Vagina (tissue), 2 donors: ENCODE data around the gene IGFBP2.

ENCODE experiments used
- POLR2A ChIP-seq, 2 donors: fragments of 450-650 bp; IDR thresholded peaks; one replicate each; pipeline ENCODE4 v1.6.1; 2017; ENCODE audit warnings: antibody characterized with exemption in 2 of 2, mild to moderate bottlenecking in 2 of 2, moderate library complexity in 2 of 2
- POLR2AphosphoS5 ChIP-seq, 2 donors: sonication (generic); formaldehyde crosslinking; IDR thresholded peaks; one replicate each; pipeline ENCODE4 v1.9.0; 2017; ENCODE audit warnings: antibody characterized with exemption in 2 of 2, mild to moderate bottlenecking in 2 of 2, low read depth in 1 of 2; ENCODE audit not compliant: insufficient read depth in 1 of 2
- TF ChIP-seq, protein P1 (sequence below), 3 experiments: fragments of 450-650 bp in 2 of 3; fragments of 200-600 bp in 1 of 3; sonication (generic) in 1 of 3; IDR thresholded peaks; one replicate each; pipeline ENCODE4 v1.5.1; 2017 to 2019; ENCODE audit warnings: antibody characterized with exemption in 3 of 3, mild to moderate bottlenecking in 2 of 3, moderate library complexity in 2 of 3

- TF ChIP-seq POLR2AphosphoS5 (IDR thresholded peaks at IDR 0.05; ENCODE audit: insufficient read depth in 1 of 2, low read depth in 1 of 2) (no peak), POLR2A (IDR thresholded peaks at IDR 0.05) (no peak)
- TF ChIP-seq, protein P1, sequence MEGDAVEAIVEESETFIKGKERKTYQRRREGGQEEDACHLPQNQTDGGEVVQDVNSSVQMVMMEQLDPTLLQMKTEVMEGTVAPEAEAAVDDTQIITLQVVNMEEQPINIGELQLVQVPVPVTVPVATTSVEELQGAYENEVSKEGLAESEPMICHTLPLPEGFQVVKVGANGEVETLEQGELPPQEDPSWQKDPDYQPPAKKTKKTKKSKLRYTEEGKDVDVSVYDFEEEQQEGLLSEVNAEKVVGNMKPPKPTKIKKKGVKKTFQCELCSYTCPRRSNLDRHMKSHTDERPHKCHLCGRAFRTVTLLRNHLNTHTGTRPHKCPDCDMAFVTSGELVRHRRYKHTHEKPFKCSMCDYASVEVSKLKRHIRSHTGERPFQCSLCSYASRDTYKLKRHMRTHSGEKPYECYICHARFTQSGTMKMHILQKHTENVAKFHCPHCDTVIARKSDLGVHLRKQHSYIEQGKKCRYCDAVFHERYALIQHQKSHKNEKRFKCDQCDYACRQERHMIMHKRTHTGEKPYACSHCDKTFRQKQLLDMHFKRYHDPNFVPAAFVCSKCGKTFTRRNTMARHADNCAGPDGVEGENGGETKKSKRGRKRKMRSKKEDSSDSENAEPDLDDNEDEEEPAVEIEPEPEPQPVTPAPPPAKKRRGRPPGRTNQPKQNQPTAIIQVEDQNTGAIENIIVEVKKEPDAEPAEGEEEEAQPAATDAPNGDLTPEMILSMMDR (IDR thresholded peaks at IDR 0.05) = no peak
Observed at GRCh38 chr2:216694826-216695217, 61.6 kb downstream of the IGFBP2 start.
